Uterus (tissue), 4 donors: Measurements from ENCODE around the gene FAAP20. TPM values are rescaled to one million over a fixed set of nuclear protein-coding genes. Genes with fewer than 3 reads are reported as not detected.
"Not testable (repeated sequence)": the region's sequence is repeated elsewhere in the genome, so short reads cannot be mapped to it uniquely, and the experiment has no call there.

Source experiments
- DNase-seq, 2 donors: peaks; one replicate each; pipeline ENCODE4 v3.0.0-alpha.2; 2019 to 2020
- H3K27ac ChIP-seq, 2 donors: fragments of 200-600 bp; sonication (generic); 1 replicate in 1 of 2; 2 replicates in 1 of 2; pipeline ENCODE4 v1.5.1; 2016 to 2018
- H3K27me3 ChIP-seq, 2 donors: fragments of 200-600 bp; sonication (generic); one replicate each; pipeline ENCODE4 v1.5.1; 2018 to 2019; ENCODE audit warnings: control low read depth in 1 of 2
- H3K36me3 ChIP-seq, 2 donors: fragments of 200-600 bp; sonication (generic); one replicate each; pipeline ENCODE4 v1.5.1; 2019; ENCODE audit warnings: control low read depth in 1 of 2
- H3K4me1 ChIP-seq, 2 donors: fragments of 200-600 bp; sonication (generic); one replicate each; pipeline ENCODE4 v1.5.1; 2018 to 2019; ENCODE audit warnings: control low read depth in 1 of 2
- H3K4me3 ChIP-seq, 2 donors: fragments of 200-600 bp; sonication (generic); 1 replicate in 1 of 2; 2 replicates in 1 of 2; pipeline ENCODE4 v1.5.1; 2018 to 2019; ENCODE audit warnings: mild to moderate bottlenecking in 1 of 2
- H3K9me3 ChIP-seq, 2 donors: fragments of 200-600 bp; sonication (generic); one replicate each; pipeline ENCODE4 v1.5.1; 2019; ENCODE audit warnings: control low read depth in 1 of 2
- CTCF ChIP-seq, 4 experiments: fragments of 200-600 bp in 2 of 4; fragments of 450-650 bp in 2 of 4; sonication (generic) in 2 of 4; IDR thresholded peaks; one replicate each; pipeline ENCODE4 v1.5.1; 2016 to 2019; ENCODE audit warnings: antibody characterized with exemption in 4 of 4, mild to moderate bottlenecking in 2 of 4, moderate library complexity in 1 of 4
- POLR2A ChIP-seq, 2 donors: fragments of 450-650 bp; IDR thresholded peaks; one replicate each; pipeline ENCODE4 v1.6.1; 2016; ENCODE audit warnings: antibody characterized with exemption in 2 of 2, mild to moderate bottlenecking in 1 of 2, moderate library complexity in 1 of 2
- intact Hi-C: fragments of 100-400 bp; cut with DNase I; formaldehyde crosslinking; loops from one replicate; pipeline ENCODE4 v1.15.1; 2023; ENCODE audit warnings: low total_unique reads
- total RNA-seq, 4 donors: library from RNA; depleted of rRNA in 3 of 4; stranded (reverse); fragments of >200 nt in 3 of 4; gene quantifications; one replicate each; pipeline versions ENCODE4 v1.1.0 to v1.2.4, GENCODE V29; 2014 to 2023
- donor health status: DM: yes; HTN: yes; CAD: no.

The FAAP20 gene
- total RNA-seq, 4 donors from 2014 or later, result 1.5 to 68.5 (median 15.4) TPM

DNA sequence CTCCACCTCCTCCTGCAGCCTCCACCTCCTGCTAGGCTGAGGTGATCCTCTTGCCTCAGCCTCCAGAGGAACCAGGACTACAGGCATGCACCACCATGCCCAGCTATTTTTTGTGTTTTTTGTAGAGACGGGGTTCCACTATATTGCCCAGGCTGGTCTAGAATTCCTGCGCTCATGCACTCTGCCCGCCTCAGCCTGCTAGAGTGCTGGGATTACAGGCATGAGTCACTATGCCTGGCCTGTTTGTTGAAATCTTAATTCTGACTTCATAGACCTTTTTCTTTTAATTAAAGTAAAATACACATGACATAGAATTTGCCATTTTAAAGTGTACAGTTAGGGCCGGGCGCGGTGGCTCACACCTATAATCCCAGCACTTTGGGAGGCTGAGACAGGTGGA lies 42.7 kb downstream of the FAAP20 start:
- no peaks in the 10 kb centered on the region for H3K27me3 ChIP-seq
- no peaks in the 10 kb centered on the region for H3K4me1 ChIP-seq
- H3K4me3 ChIP-seq, result no peak overlapping the region
- no peaks in the 10 kb centered on the region for H3K9me3 ChIP-seq
- H3K36me3 ChIP-seq, result no peaks in the 10 kb centered on the region
- TF ChIP-seq POLR2A (IDR thresholded peaks at IDR 0.05), result no peak
- no peak for TF ChIP-seq CTCF (IDR thresholded peaks at IDR 0.05)
- no peak for DNase-seq
- intact Hi-C loops, result no loop called here
- H3K27ac ChIP-seq, result no peak overlapping the region

DNA sequence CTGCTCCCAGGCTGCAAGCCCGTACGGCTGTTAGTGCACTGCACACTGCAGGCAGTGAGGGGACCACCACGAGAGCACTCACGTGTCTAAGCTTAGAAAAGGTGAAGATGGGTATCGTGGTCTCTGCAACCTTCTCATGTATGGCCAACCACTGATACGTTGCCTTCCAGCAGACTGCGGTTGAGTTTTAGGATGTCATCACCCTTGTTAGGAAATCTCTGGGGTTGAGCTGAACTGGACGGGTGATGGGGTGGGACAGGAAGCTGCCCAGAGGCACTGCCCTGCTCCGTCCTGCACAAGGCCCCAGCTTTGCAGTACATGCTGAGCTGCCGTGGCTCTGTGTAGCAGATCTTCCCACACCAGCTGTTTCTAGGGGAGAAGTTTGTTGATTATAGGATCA lies 43.3 kb downstream of the FAAP20 start:
- intact Hi-C loops, result no loop called here
- H3K27me3 ChIP-seq, result no peaks in the 10 kb centered on the region
- DNase-seq, result no peak
- H3K36me3 ChIP-seq, result no peaks in the 10 kb centered on the region
- no peaks in the 10 kb centered on the region for H3K9me3 ChIP-seq
- H3K27ac ChIP-seq, result no peak overlapping the region
- no peak overlapping the region for H3K4me3 ChIP-seq
- TF ChIP-seq CTCF (IDR thresholded peaks at IDR 0.05), result no peak
- TF ChIP-seq POLR2A (IDR thresholded peaks at IDR 0.05), result no peak
- no peaks in the 10 kb centered on the region for H3K4me1 ChIP-seq

- intact Hi-C loops, result no loop called here
- H3K4me1 ChIP-seq, result no peaks in the 10 kb centered on the region
- H3K4me3 ChIP-seq, result no peak overlapping the region
- TF ChIP-seq POLR2A (IDR thresholded peaks at IDR 0.05), result no peak
- no peak for TF ChIP-seq CTCF (IDR thresholded peaks at IDR 0.05)
- no peaks in the 10 kb centered on the region for H3K36me3 ChIP-seq
- H3K27ac ChIP-seq, result no peak overlapping the region
- H3K27me3 ChIP-seq, result no peaks in the 10 kb centered on the region
- H3K9me3 ChIP-seq, result no peaks in the 10 kb centered on the region
- no peak for DNase-seq
Measured at GRCh38 chr1:2150801-2151200, 43.8 kb downstream of the FAAP20 start.

DNA sequence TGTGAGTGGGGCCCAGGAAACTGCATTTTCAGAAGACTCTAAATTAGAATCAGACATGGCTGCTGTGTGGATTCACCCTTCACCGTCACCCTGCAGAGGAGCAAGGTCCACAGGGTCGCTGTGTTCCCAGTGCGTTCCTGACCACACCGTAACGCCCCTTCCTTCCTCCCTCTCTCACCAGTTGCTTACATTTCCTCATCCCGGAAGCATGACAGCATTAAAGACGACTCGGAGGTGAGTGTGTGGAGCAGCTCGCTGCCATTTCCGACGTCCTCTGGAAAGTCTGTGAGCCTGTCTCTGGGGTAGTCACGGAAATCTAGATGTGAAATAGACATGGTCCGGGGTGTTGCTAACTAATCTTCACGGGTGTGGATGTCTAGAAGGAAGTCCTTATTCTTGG lies 45.9 kb downstream of the FAAP20 start:
- intact Hi-C loops, result no loop called here
- no peaks in the 10 kb centered on the region for H3K36me3 ChIP-seq

GRCh38 chr1:2147869-2148268 lies 46.7 kb downstream of the FAAP20 start:
- H3K27me3 ChIP-seq, H3K27ac ChIP-seq, intact Hi-C loops, H3K4me1 ChIP-seq, H3K36me3 ChIP-seq, H3K9me3 ChIP-seq, H3K4me3 ChIP-seq, DNase-seq: not testable (repeated sequence)

More for the DNA sequence above, 45.9 kb downstream of the FAAP20 start:
- H3K27ac ChIP-seq, result no peak overlapping the region
- TF ChIP-seq CTCF (IDR thresholded peaks at IDR 0.05) (no peak), POLR2A (IDR thresholded peaks at IDR 0.05) (no peak)
- DNase-seq, result no peak
- no peaks in the 10 kb centered on the region for H3K4me1 ChIP-seq
- no peak overlapping the region for H3K4me3 ChIP-seq
- no peaks in the 10 kb centered on the region for H3K27me3 ChIP-seq
- H3K9me3 ChIP-seq, result no peaks in the 10 kb centered on the region

- intact Hi-C loops, result no loop called here
- H3K27me3 ChIP-seq, result no peaks in the 10 kb centered on the region
- no peaks in the 10 kb centered on the region for H3K36me3 ChIP-seq
- H3K4me1 ChIP-seq, result no peaks in the 10 kb centered on the region
- no peak for DNase-seq
- no peak for TF ChIP-seq POLR2A (IDR thresholded peaks at IDR 0.05)
- no peak for TF ChIP-seq CTCF (IDR thresholded peaks at IDR 0.05)
- H3K9me3 ChIP-seq, result no peaks in the 10 kb centered on the region
- H3K27ac ChIP-seq, result no peak overlapping the region
- H3K4me3 ChIP-seq, result no peak overlapping the region
Measured at GRCh38 chr1:2146836-2147517, 47.6 kb downstream of the FAAP20 start.
